Fibroblast of mammary gland (primary cell): Measurements from ENCODE around the gene TRPM3.

ENCODE experiments used
- DNase-seq: peaks from one replicate; pipeline ENCODE4 v3.0.0-alpha.2; 2010; ENCODE audit warnings: low read depth
- H3K4me3 ChIP-seq: 2 replicates; pipeline ENCODE4 v1.5.1; 2011; ENCODE audit warnings: low read depth, mild to moderate bottlenecking, low read length, moderate library complexity; ENCODE audit not compliant: control insufficient read depth
- CTCF ChIP-seq: conservative IDR thresholded peaks from 2 replicates; pipeline ENCODE4 v1.5.1; 2011; ENCODE audit warnings: low read depth, low read length, inconsistent platforms; ENCODE audit not compliant: control insufficient read depth, insufficient read depth

The TRPM3 gene

GRCh38 chr9:71122022-71122275, 528 bp upstream of the TRPM3 start:
- TF ChIP-seq CTCF: no peak
- no peak for DNase-seq
- no peak overlapping the region for H3K4me3 ChIP-seq

- no peak for TF ChIP-seq CTCF
- DNase-seq: no peak
- H3K4me3 ChIP-seq: no peak overlapping the region
These were observed 747 bp downstream of the TRPM3 start for GRCh38 chr9:71120501-71121247.

- no peak for DNase-seq
- H3K4me3 ChIP-seq: no peak overlapping the region
- TF ChIP-seq CTCF: no peak
These were observed 1.7 kb downstream of the TRPM3 start for GRCh38 chr9:71119746-71120145.

- no peak overlapping the region for H3K4me3 ChIP-seq
- no peak for DNase-seq
- TF ChIP-seq CTCF: no peak
These were observed 3.1 kb downstream of the TRPM3 start for GRCh38 chr9:71118324-71118723.

- DNase-seq: no peak
- no peak for TF ChIP-seq CTCF
- no peak overlapping the region for H3K4me3 ChIP-seq
These were observed 5.9 kb downstream of the TRPM3 start for GRCh38 chr9:71115448-71115975.

GRCh38 chr9:71112866-71113265, 8.6 kb downstream of the TRPM3 start:
- no peak overlapping the region for H3K4me3 ChIP-seq
- TF ChIP-seq CTCF: no peak
- no peak for DNase-seq

GRCh38 chr9:71108937-71109336, 12.5 kb downstream of the TRPM3 start:
- H3K4me3 ChIP-seq: no peak overlapping the region
- DNase-seq: no peak
- no peak for TF ChIP-seq CTCF
